ENCODE results near the gene MYH6.

DNA sequence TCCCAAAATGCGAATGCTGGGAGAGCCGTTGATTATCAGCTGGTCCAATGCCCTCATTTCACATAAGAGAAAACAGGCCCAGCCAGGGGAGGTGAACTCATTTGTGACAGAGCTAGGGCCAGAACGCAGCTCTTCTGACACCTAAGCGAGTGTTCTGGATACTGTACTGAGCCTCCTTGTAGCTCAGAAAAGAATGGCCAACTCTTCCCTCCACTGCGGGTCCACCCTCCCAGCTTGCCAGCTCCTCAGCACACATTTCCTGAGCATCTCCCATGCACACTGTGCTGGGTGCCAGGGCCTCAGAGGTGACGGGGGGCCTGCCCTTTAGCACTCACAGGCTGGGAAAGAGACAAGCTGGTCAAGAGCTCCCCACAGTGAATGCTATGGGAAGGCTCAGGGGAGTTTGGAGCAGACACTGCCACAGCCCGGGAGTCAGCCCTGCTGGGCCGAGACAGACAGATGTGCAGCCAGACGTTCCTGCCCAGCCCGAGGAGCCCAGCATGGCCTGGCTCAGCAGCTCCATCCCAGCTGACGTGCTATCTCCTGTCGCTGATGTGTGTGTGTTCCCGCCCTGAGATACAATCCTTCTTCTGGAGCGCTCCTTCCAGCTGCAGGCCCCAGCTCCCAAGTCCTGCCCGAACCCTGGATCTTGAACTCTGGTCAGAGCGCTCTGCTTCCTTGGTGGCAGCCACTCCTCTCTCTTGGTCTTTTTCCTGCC is 27.7 kb downstream of the MYH6 start:
- TF ChIP-seq, protein P1, sequence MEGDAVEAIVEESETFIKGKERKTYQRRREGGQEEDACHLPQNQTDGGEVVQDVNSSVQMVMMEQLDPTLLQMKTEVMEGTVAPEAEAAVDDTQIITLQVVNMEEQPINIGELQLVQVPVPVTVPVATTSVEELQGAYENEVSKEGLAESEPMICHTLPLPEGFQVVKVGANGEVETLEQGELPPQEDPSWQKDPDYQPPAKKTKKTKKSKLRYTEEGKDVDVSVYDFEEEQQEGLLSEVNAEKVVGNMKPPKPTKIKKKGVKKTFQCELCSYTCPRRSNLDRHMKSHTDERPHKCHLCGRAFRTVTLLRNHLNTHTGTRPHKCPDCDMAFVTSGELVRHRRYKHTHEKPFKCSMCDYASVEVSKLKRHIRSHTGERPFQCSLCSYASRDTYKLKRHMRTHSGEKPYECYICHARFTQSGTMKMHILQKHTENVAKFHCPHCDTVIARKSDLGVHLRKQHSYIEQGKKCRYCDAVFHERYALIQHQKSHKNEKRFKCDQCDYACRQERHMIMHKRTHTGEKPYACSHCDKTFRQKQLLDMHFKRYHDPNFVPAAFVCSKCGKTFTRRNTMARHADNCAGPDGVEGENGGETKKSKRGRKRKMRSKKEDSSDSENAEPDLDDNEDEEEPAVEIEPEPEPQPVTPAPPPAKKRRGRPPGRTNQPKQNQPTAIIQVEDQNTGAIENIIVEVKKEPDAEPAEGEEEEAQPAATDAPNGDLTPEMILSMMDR (IDR thresholded peaks at IDR 0.05): no peak
- TF ChIP-seq POLR2A (IDR thresholded peaks at IDR 0.05): no peak
